MM.1S (cell line): ENCODE data around the gene ZFAND2A.

ENCODE experiments used
- EZH2 ChIP-seq: fragments of 300-600 bp; sonication (generic); optimal IDR thresholded peaks from 2 replicates; pipeline ENCODE3; 2017; ENCODE audit warnings: low read depth, mild to moderate bottlenecking, antibody characterized with exemption, low read length, mixed read lengths
- EZH2phosphoT487 ChIP-seq: fragments of 300-600 bp; sonication (generic); IDR thresholded peaks from 2 replicates; pipeline ENCODE4 v1.6.1; 2018; ENCODE audit warnings: antibody characterized with exemption, low read length
- TF ChIP-seq, protein P1 (sequence below): fragments of 300-600 bp; sonication (generic); IDR thresholded peaks from 2 replicates; pipeline ENCODE4 v1.5.1; 2016; ENCODE audit warnings: antibody characterized with exemption, low read length, mixed read lengths

DNA sequence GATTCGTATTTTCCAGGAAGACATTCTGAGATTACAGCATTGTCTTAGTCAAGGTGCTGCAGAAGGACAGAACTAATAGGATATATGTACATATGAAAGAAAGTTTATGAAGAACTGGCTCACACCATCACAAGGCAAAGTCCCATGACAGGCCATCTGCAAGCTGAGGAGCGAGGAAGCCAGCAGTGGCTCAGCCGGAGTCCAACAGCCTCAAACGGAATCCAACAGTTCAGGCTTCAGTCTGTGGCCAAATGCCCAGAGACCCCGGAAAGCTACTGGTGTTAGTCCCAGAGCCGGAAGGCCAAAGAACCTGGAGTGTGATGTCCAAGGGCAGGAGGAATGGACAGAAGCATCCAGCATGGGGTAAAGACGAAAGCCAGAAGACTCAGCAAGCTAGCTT is 4.4 kb upstream of the ZFAND2A start:
- TF ChIP-seq, protein P1, sequence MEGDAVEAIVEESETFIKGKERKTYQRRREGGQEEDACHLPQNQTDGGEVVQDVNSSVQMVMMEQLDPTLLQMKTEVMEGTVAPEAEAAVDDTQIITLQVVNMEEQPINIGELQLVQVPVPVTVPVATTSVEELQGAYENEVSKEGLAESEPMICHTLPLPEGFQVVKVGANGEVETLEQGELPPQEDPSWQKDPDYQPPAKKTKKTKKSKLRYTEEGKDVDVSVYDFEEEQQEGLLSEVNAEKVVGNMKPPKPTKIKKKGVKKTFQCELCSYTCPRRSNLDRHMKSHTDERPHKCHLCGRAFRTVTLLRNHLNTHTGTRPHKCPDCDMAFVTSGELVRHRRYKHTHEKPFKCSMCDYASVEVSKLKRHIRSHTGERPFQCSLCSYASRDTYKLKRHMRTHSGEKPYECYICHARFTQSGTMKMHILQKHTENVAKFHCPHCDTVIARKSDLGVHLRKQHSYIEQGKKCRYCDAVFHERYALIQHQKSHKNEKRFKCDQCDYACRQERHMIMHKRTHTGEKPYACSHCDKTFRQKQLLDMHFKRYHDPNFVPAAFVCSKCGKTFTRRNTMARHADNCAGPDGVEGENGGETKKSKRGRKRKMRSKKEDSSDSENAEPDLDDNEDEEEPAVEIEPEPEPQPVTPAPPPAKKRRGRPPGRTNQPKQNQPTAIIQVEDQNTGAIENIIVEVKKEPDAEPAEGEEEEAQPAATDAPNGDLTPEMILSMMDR = no peak
- TF ChIP-seq EZH2 = no peak
- TF ChIP-seq EZH2phosphoT487 = no peak
